Sigmoid colon (tissue), 4 donors: Measurements from ENCODE around the gene DAAM2.

Experiments used
- CTCF ChIP-seq, 4 experiments: fragments of 450-650 bp in 3 of 4; fragments of 200-600 bp in 1 of 4; IDR thresholded peaks; one replicate each; pipeline ENCODE4 v1.5.1; 2016 to 2019; ENCODE audit warnings: antibody characterized with exemption in 4 of 4, mild to moderate bottlenecking in 3 of 4, moderate library complexity in 2 of 4
- POLR2A ChIP-seq, 2 donors: fragments of 450-650 bp; IDR thresholded peaks; one replicate each; pipeline ENCODE4 v1.6.1; 2016; ENCODE audit warnings: antibody characterized with exemption in 2 of 2, mild to moderate bottlenecking in 2 of 2, moderate library complexity in 2 of 2
- POLR2AphosphoS5 ChIP-seq, 4 donors: sonication (generic); formaldehyde crosslinking; IDR thresholded peaks; one replicate each; pipeline ENCODE4 v1.6.1; 2017; ENCODE audit warnings: antibody characterized with exemption in 4 of 4

- TF ChIP-seq CTCF (IDR thresholded peaks at IDR 0.05) (no peak), POLR2AphosphoS5 (IDR thresholded peaks at IDR 0.05) (no peak), POLR2A (IDR thresholded peaks at IDR 0.05) (no peak)
These were observed 144.7 kb downstream of the DAAM2 start for GRCh38 chr6:39936857-39937256.
